Thoracic aorta (tissue), 2 donors: Measurements from ENCODE around the gene SGCD. TPM values are rescaled to one million over a fixed set of nuclear protein-coding genes. Genes with fewer than 3 reads are reported as not detected.

Experiments used
- ATAC-seq: fragments of 150-250 bp; one replicate; pipeline ENCODE4 v1.8.0; 2017; ENCODE audit warnings: low read depth; ENCODE audit not compliant: insufficient number of reproducible peaks, low FRiP score
- DNase-seq: peaks from one replicate; pipeline ENCODE4 v3.0.0-alpha.2; 2020; ENCODE audit warnings: low spot score
- H3K27ac ChIP-seq, 2 donors: fragments of 200-600 bp; sonication (generic); 1 replicate in 1 of 2; 2 replicates in 1 of 2; pipeline ENCODE4 v1.5.1; 2016; ENCODE audit warnings: mild to moderate bottlenecking in 2 of 2, moderate library complexity in 2 of 2
- H3K27me3 ChIP-seq: fragments of 200-600 bp; sonication (generic); replicated peaks from 2 replicates; pipeline ENCODE4 v1.6.0; 2016; ENCODE audit warnings: mild to moderate bottlenecking; ENCODE audit not compliant: insufficient read depth
- H3K36me3 ChIP-seq: fragments of 200-600 bp; sonication (generic); one replicate; pipeline ENCODE4 v1.5.1; 2016
- H3K4me1 ChIP-seq, 2 donors: fragments of 200-600 bp; sonication (generic); 1 replicate in 1 of 2; 2 replicates in 1 of 2; pipeline versions ENCODE4 v1.5.1 to v1.6.0; 2016; ENCODE audit warnings: low read depth in 2 of 2, mild to moderate bottlenecking in 1 of 2; ENCODE audit not compliant: control insufficient read depth in 1 of 2
- H3K4me3 ChIP-seq: fragments of 200-600 bp; sonication (generic); 2 replicates; pipeline ENCODE4 v1.5.1; 2016; ENCODE audit warnings: mild to moderate bottlenecking
- H3K9me3 ChIP-seq: fragments of 200-600 bp; sonication (generic); 2 replicates; pipeline ENCODE4 v1.5.1; 2016
- CTCF ChIP-seq: fragments of 200-600 bp; sonication (generic); IDR thresholded peaks from one replicate; pipeline ENCODE4 v1.5.1; 2019; ENCODE audit warnings: antibody characterized with exemption
- total RNA-seq, 2 donors: library from RNA; depleted of rRNA; stranded (reverse); fragments of >200 nt; gene quantifications; one replicate each; pipeline versions ENCODE4 v1.1.0 to v1.2.3, GENCODE V29; 2016

Gene SGCD
- total RNA-seq, 2 donors from 2014 or later: 20.4 to 40.3 TPM

GRCh38 chr5:156435101-156435500, 108.1 kb downstream of the SGCD start:
- TF ChIP-seq CTCF: no peak
- no peak for ATAC-seq

GRCh38 chr5:156438076-156438475, 111.1 kb downstream of the SGCD start:
- Histone ChIP-seq H3K9me3 (no peaks in the 10 kb centered on the region), H3K27ac (no peak overlapping the region), H3K36me3 (no peaks in the 10 kb centered on the region), H3K27me3 (no peaks in the 10 kb centered on the region), H3K4me3 (no peak overlapping the region), H3K4me1 (no peaks in the 10 kb centered on the region)
- no peak for TF ChIP-seq CTCF
- ATAC-seq (no peak), DNase-seq (no peak)

More at GRCh38 chr5:156435101-156435500, 108.1 kb downstream of the SGCD start:
- Histone ChIP-seq H3K27me3 (no peaks in the 10 kb centered on the region), H3K4me1 (no peaks in the 10 kb centered on the region), H3K9me3 (no peaks in the 10 kb centered on the region), H3K4me3 (no peak overlapping the region), H3K27ac (no peak overlapping the region), H3K36me3 (no peaks in the 10 kb centered on the region)
- no peak for DNase-seq

GRCh38 chr5:156444753-156445291, 117.9 kb downstream of the SGCD start:
- Histone ChIP-seq H3K27me3 (no peaks in the 10 kb centered on the region), H3K9me3 (no peaks in the 10 kb centered on the region), H3K27ac (no peak overlapping the region), H3K4me1 (no peaks in the 10 kb centered on the region), H3K36me3 (no peaks in the 10 kb centered on the region), H3K4me3 (no peak overlapping the region)
- DNase-seq (no peak), ATAC-seq (no peak)
- TF ChIP-seq CTCF: no peak

- no peaks in the 10 kb centered on the region for H3K36me3 ChIP-seq
- DNase-seq: no peak
- no peaks in the 10 kb centered on the region for H3K4me1 ChIP-seq
- H3K27ac ChIP-seq: no peak overlapping the region
- ATAC-seq: no peak
- no peaks in the 10 kb centered on the region for H3K27me3 ChIP-seq
- no peak overlapping the region for H3K4me3 ChIP-seq
- TF ChIP-seq CTCF: no peak
- no peaks in the 10 kb centered on the region for H3K9me3 ChIP-seq
These were observed 119.6 kb downstream of the SGCD start for GRCh38 chr5:156446526-156446925.

- Histone ChIP-seq H3K36me3 (no peaks in the 10 kb centered on the region), H3K4me1 (no peaks in the 10 kb centered on the region), H3K27me3 (no peaks in the 10 kb centered on the region), H3K9me3 (no peaks in the 10 kb centered on the region), H3K4me3 (no peak overlapping the region), H3K27ac (no peak overlapping the region)
- DNase-seq (no peak), ATAC-seq (no peak)
- TF ChIP-seq CTCF: no peak
These were observed 123.8 kb downstream of the SGCD start for GRCh38 chr5:156450778-156451177.
